Raji (cell line): ENCODE results near the gene SIX4.

Source experiments
- POLR2A ChIP-seq: IDR thresholded peaks from 2 replicates; pipeline ENCODE4 v1.6.1; 2011; ENCODE audit warnings: low read depth, low read length, control low read depth; ENCODE audit not compliant: insufficient read depth

SIX4 gene

DNA sequence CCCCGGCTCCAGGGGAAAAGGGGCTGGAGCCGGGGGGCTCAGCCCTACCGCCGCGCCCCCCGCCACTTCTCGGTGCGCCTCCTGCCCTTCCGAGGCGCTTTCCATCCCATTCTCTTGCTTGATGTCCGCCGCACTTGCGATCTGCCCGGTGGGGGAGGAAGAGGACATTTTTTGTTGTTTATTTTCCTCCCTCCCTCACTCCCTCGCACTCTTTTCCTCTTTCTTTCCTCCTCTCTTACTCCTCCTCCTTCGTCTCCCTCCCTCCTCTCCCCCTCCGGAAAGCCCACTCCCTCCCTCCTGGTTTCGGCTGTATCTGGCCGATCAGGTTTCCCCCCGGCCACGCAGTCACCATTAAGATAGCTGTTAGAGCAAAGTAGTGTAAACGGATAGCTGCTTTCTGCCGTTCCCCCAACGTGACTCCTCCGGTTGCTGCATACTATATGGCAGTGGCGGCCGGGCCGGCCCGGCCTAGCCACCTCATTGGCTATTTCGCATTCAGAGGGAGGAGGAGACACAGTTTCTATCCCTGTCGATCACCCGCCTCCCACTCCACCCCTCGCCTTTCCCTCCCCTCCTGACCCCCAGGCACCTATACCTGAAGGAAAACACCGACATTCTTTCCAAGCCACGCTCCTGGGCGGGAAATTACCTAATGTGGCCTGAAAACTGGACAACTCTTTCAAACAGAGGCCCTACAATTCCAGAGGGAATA, at the start of gene SIX4:
SIX4 (minus strand) TSS at position 445 of the 712 bp plus-strand sequence; CDS start at position 168, 277 bp downstream.
- no peak for TF ChIP-seq POLR2A

DNA sequence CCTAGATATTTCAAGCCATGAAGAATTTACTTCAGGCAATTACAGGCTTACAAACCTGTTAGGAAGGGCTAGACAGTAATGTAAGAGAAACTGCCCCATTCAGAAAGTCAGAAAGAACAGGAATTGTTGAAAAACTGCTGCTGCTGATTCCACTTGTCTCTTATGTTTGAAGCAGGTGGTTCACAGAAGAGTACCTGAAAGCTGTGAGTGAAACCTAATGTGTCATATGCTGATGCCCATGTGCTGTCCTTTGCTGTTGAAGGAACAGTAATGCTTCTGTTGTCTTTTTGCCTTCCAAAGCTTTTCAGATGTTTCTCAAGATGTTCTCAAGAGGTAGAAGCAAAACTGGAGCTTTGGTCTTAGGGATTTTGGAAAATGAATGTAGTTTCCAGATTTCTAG, 49.4 kb upstream of the SIX4 start:
- no peak for TF ChIP-seq POLR2A

DNA sequence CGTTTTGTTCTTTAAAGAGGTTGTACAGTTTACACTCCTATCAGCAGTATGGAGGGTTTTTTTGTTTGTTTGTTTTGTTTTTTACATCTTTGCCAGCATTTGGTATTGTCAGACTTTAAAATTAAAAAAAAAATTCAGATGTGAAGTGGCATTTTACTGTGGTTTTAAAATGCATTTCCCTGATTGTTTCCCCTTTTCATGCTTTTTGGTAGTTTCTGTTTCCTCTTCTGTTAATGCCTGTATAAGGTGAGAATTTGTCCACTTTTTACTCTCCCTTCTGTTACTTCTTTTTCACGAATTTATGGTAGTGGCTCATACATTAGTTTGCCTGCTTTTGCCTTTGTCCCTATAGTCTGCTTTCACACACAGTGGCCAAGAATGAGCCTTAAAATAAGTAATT, 47.0 kb upstream of the SIX4 start:
- no peak for TF ChIP-seq POLR2A

DNA sequence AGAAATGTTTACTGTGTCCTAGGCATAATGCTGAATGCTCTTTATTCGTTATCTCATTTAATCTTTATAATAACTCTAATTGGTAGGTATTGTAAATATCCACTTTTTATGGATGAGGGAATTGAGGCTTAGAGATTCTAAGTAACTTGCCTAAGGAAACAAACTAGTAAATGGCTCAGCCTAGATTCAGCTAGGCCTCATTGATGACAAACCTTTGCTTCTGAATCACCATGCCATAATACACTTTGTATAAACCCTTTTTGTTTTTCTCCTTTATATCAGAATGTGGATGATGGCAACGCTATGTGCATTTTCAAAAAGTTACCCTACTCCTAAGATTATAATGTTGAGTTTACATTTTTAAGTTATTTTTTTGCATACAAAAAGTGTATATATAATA, 44.5 kb upstream of the SIX4 start:
- TF ChIP-seq POLR2A: no peak

DNA sequence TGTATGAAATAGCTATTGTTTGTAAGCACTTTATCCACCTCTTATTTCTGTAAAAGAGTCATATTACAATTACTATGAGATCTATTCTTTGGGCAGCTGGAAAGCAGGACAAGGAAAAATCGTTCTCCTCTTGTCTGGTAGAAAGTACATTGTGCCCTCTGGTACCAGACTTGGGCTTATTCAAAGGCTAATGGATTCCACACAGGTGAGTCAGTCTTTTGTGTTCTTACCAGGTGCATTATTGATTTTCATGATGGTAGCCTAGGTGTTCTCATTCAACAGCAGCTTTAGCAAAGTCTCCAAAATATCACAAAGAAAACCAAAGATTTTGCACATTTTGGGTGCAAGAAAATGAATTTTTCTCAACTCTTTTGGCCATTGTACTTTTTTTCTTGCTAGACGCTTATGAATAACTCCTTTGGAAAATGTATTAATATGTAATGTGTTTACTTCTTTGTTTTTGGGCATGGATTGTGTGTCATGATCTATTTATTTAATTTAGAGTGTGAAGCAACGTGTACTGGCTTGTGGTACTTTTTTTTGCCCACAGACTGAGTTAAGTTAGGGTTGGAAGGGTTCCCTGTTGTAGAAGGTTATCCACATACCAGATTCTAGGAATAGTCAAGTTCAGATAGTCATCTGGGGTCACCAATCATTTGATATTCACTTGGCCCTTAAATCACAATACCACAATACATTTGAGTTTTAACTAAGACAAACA, 36.7 kb upstream of the SIX4 start:
- no peak for TF ChIP-seq POLR2A

DNA sequence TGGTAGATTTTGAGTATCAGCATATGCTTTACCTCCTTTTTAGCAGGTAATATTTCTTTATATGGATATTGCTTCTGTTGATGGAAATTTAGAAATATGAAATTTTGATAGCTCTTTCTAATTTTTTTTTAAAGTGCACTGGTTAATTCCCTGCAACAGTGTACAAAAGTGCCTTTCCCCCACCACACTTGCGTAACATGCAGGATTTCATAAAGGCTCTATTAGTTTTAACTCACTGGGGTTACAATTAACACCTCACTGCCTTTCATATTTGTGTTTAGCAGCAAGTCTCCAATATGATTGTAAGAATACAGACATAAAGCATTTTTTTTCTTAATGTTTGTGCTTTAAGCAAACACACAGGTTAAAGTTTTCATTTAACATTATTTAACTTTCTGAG, 36.1 kb upstream of the SIX4 start:
- TF ChIP-seq POLR2A: no peak

DNA sequence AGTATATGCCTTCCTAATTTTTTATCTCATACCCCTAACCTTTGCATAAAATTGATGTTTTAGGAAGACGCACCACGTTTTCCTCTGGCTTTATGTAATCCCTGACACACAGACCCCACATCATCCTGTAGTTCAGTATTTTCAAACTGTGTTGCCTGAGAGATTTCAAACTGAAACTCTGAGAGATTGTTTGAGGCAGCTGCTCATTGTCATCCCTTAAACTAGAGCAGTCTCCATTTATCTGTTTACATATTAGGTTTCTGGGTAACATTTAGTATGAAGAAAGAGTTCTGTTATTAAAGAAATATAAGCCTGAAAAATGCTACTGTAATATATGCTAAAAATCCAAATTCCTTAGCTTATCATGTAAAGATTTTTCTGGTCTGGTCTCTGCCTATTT, 34.7 kb upstream of the SIX4 start:
- TF ChIP-seq POLR2A: no peak

DNA sequence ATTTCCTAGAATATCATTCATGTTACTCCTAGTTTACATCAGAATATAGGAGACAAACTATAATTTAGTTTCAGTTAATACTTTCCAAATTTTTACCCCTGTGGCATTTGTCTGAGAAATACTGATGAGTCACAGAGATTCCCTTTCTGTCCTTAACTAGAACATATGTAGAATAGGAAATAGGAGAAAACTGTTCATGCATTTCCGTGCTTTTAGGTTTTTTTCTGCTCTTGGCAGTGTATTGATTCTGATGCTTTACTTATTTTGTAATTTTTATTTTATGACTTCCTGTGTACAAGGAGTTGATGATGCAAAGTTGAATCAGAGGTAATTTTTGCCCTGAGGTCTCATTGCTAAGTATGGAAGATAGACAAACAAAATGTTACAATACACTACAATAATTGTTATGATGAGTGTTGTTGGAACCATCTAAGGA, 33.4 kb upstream of the SIX4 start:
- no peak for TF ChIP-seq POLR2A

DNA sequence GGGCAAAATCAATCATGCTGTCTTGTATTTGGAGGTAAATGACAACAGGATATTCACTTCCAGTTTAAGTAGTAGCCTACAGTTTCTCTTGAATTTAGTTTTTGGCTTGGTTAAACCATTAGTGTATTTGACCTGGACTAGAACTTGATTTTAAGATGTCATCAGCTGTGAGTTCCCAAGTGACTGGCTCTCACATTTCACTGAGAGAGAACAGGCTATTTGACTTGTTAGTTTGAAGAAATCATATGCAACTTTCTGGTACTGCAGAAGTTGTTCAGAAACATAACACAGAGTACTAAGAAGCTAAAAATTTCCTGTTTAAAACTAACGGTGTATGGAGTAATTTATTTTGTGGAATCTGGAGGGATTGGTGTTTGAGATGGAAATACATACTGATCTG, 32.7 kb upstream of the SIX4 start:
- no peak for TF ChIP-seq POLR2A

DNA sequence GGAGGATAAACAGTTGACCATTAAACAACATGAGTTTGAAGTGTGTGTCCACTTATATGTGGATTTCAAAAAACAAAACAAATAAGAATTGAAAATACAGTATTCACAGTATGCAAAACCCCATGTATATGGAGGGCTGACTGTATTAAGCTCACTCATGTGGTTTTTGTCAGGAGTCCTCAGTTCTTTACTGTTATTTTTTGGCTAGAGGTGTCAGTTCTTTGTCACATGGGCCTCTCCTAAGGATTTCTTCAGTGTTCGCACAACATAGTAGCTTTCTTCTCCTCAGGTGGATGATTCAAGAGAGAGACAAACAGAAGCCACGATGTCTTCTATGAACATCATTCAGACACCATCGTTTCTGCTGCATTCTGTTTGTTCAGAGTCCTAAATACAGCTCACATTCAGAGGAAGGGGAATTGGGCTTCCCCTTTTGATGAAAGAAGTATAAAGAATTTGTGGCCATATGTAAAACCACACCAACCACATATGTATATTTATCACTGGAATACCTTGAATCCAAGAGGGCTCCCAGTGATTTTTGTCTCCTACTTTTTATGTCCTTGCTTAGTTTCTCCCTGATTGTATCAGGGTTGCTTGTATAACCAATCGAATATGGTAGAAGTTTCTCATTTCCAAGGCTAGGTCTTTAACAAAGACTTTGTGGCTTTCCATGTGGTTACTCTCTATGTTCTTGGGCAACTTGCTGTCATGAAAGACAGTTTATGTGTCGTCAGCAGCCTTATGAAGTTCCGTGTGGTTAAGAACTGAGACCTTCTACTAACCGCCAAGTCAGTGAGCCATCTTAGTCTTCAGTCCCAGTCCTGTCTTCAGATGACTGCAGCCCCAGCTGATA, 29.3 kb upstream of the SIX4 start:
- TF ChIP-seq POLR2A: no peak

DNA sequence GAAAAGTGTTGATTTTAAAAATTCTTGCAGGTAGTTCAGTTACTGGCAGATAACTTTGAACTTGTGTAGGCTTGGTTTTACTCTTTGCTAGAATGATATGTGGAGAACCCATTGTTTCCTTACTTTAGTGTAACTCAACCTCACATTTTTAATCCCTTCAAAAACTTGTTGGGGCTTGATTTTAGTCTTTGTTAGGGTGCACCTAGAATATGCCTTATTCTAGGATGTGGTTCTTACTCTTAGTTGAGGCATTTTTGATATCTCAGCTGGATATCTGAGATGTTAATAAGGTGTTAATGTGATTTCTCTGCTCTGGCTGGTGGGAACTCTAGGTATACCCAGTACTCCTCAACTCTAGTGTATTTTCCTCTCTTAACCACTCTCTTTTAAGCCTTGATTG, 20.4 kb upstream of the SIX4 start:
- no peak for TF ChIP-seq POLR2A

DNA sequence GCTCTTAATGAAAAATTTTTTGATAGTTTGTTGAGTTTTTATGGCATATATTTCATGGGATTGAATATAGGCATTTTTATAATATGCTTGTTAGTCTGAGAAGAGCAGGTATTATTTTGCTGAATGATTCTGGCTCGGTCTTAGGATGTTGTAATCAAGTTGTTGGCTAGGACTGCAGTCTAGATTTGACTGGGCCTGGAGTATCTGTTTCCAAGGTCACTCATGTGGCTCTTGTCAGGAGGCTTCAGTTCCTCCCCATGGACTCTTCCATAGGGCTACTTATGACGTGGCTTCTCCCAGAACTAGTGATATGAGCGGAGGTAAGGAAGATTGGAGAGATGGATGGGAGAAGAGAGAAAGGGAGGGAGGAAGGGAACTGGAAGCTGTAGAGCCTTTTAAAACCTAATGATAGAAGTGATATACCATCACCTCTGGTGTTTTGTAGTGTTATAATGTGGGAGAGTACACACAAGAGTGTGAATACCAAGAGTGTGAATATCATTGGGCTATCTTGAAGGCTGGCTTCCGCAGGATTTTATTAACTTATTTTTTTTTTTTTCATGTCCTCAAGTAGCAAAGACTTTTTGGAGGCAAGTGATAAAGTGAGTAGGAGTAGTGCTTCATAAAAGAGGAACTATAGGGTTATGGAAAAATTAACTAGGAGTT, 14.8 kb upstream of the SIX4 start:
- no peak for TF ChIP-seq POLR2A

DNA sequence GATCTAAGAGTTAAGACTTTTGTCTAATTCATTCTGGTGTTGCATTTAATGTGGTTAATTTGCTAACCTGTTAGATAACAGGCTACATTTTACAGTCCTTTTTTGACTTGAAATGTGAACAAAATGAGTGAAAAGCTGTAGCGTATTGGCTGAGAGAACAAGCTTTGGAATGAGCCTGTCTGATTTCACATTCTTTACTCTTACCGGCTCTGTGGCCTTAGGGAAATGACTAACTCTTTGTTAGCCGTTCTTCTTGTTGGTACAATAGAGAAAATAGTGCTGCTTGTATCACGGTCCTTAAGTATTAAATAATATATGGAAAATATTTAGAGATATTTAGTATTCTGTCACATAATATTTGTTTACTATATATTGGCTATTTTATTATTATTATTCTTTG, 12.3 kb upstream of the SIX4 start:
- TF ChIP-seq POLR2A: no peak

DNA sequence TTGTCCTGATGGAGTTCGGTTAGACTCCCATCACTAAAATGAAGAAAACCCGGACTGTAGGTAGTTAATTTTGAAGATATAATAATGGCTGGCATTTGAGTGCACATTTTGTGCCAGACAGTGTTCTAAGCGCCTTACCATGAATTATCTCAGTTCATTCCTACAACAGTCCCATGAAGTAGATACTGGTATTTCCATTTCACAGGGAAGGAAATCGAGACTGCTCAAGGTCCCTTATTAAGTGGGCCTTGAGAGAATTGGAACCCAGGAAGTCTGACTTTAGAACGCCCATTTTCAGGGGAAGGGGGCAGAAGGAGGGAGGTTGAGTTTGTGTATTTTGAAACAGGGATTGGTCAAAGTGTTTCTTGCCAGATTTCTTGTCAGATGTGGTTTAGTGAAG, 11.3 kb upstream of the SIX4 start:
- TF ChIP-seq POLR2A: no peak

DNA sequence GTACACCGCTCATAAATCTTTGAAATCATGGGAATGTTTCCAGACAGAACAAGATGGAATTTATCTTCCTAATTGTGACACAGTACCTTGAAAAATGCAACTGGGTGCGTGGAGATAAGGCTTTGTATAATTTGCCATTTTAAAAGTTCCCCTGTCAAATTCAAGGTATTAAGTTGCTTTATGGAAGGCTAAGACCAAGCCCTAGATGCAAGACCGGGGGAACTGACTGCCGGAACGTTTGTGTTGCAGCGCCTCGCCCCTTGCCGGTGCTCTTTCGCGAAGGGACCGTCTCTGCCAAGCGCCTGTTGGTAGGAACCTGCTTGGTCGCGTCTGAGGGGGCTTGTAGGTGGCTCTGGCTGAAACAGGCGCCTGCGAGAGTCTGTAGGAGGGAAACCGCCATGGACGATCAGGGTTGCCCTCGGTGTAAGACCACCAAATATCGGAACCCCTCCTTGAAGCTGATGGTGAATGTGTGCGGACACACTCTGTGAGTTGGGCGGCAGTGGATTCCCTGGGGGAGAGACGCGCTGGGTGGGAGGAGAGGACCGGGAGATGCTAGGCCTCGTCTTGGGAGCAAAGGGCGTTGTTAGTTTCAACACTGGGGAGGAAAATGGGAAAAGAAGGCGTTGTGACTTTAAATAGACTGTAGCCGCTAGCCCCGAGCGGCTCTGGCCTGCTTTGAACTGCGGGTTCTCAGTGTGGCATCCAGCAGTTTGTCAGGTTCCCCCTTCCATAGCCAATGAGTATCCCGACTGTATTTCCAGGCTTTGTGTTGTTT, 10.5 kb upstream of the SIX4 start, which contains the start of gene MNAT1:
MNAT1 (plus strand) TSS at position 297 of the 778 bp plus-strand sequence; CDS start at position 399, 102 bp downstream.
- TF ChIP-seq POLR2A: peak; percentile 88
